Renal pelvis (tissue), 12 donors: ENCODE measurements around the gene ANKS6. TPM values are rescaled to one million over a fixed set of nuclear protein-coding genes. Genes with fewer than 3 reads are reported as not detected.

Experiments
- DNase-seq: peaks from one replicate; pipeline ENCODE4 v3.0.0-alpha.2; 2013
- long read RNA-seq, 16 experiments: transcript quantifications; one replicate each; lab custom pipeline, GENCODE V29; 2026
- polyA plus RNA-seq, 3 donors: library from polyadenylated mRNA; unstranded; fragments of 120-200 nt; gene quantifications; one replicate each; pipeline ENCODE4 v1.2.1, GENCODE V29; 2013; ENCODE audit not compliant: insufficient read length in 3 of 3

ANKS6 gene
- 10 to 100 TPM; 25.7 to 32.7 (median 30.0) TPM for polyA plus RNA-seq
- long read RNA-seq, donor 1, result 0 reads
- long read RNA-seq, donor 2, partial matches to known transcripts, result 7 of 7 reads
- long read RNA-seq, donor 2, other reads (novel, unspliced or antisense), result 0 of 7 reads
- long read RNA-seq, donor 3, result 0 reads
- long read RNA-seq, donor 4, partial matches to known transcripts, result 13 of 14 reads
- long read RNA-seq, donor 4, other reads (novel, unspliced or antisense), result 0 of 14 reads
- long read RNA-seq, donor 5, result 0 reads
- long read RNA-seq, donor 6, result 0 reads
- long read RNA-seq, donor 7, full-length matches to known transcripts, result 2 of 2 reads
- long read RNA-seq, donor 7, partial matches to known transcripts, result 0 of 2 reads
- long read RNA-seq, donor 7, other reads (novel, unspliced or antisense), result 0 of 2 reads
- long read RNA-seq, donor 8, full-length matches to known transcripts, result 1 of 1 reads
- long read RNA-seq, donor 8, partial matches to known transcripts, result 0 of 1 reads
- long read RNA-seq, donor 8, other reads (novel, unspliced or antisense), result 0 of 1 reads
- long read RNA-seq, donor 9, partial matches to known transcripts, result 22 of 22 reads
- long read RNA-seq, donor 9, other reads (novel, unspliced or antisense), result 0 of 22 reads
- long read RNA-seq, donor 10, partial matches to known transcripts, result 12 of 14 reads
- long read RNA-seq, donor 10, other reads (novel, unspliced or antisense), result 0 of 14 reads
- long read RNA-seq, donor 11, result 0 reads
- long read RNA-seq, donor 12, full-length matches to known transcripts, result 3 of 19 reads
- long read RNA-seq, donor 12, partial matches to known transcripts, result 16 of 19 reads
- long read RNA-seq, donor 12, other reads (novel, unspliced or antisense), result 0 of 19 reads
- long read RNA-seq, donor 13, partial matches to known transcripts, result 11 of 11 reads
- long read RNA-seq, donor 13, other reads (novel, unspliced or antisense), result 0 of 11 reads
- long read RNA-seq, donor 14, result 0 reads
- long read RNA-seq, donor 15, full-length matches to known transcripts, result 3 of 22 reads
- long read RNA-seq, donor 15, partial matches to known transcripts, result 19 of 22 reads
- long read RNA-seq, donor 15, other reads (novel, unspliced or antisense), result 0 of 22 reads
- long read RNA-seq, donor 16, partial matches to known transcripts, result 0 of 3 reads
- long read RNA-seq, donor 16, other reads (novel, unspliced or antisense), result 0 of 3 reads

DNA sequence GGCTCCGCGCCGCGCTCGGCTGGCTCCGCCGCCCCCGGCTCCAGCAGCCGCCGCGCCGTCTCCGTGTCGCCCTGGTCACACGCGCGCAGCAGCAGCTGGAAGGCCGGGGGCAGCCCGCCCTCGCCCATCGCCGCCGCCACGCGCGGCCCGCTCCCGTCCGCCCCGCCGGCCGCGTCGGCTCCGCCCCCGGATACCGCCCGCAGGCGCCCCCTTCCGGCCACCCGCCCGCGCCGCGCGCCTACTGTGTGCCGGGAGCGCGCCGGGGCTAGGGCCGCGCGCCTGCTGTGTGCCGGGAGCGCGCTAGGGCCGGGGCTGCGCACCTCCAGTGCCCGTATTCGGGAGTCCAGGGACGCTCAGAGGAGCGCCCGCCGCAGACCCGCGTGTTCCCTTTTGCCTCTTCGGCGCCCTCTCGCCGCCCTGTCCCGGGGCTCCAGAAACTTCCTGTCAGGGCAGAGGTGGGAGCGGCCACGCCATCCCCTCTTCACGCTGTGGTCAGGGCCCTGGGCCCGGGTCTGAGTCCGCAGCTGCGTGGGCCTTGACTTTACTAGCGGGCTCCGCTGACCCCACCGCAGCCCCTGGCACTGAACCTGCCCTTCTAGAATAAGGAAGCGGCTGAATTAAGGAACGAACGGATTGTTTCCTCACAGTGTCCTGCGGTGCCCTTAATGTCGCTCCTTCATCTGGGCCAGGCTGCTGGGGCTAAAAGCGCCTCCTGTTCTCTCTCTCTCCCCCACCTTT, at the start of gene ANKS6:
ANKS6 (minus strand) TSS at position 192 of the 738 bp plus-strand sequence; CDS start at position 128, 64 bp downstream.
- DNase-seq, result peak; percentile 78

DNA sequence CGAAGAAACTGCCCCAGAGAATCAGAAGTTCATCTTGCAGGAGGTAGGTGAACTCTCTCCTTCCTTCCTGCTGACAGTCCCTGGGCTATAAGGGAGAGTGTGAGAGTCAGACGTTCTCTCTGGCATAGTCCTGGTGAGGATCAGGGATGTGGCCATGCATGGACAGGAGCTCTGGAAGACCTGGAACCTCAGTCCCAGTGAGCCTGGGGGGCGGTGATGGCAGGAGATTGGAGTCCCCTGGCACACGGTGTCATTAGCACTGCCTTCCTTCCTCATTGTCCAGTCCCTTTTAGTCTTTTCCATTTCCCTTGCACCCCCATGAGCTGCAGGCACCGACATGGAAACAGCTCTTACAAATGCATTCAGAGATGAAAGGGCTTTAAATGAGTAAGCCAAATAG, 49.7 kb upstream of the ANKS6 start:
- no peak for DNase-seq

DNA sequence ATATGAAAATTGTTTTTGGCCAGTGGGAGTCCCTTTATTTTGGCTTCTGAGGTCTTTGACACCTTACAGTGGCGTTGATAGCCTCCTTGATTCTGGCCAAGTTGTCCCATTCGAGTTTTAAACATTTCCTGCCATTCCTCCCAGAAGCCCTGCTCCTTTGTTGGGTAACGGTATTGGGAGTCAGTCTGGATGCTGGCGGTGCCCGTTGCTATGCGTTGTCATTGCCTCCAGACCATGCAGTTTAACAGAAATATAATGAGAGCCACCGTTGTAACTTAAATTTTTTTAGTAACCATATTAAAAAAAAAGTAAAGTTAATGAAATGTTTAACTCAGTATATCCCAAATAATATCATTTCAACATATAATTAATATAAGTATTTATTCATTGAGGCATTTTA, 46.2 kb upstream of the ANKS6 start:
- DNase-seq, result no peak

DNA sequence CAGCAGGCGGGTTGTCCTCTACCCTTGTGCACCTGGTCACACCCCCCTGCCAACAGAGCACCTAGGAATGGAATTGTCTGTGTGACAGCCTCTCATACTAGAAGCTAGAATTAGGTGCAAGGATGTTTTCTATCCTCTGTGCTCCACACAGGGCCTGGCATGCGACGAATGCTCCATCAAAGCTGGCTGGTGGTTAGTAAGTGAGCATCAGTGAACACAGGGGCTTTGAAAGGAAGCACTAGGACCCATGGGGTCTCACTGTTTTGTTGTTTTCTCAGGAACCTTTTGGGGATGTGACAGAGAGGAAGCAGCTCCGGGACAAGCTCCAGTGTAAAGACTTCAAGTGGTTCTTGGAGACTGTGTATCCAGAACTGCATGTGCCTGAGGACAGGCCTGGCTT, 43.4 kb upstream of the ANKS6 start:
- no peak for DNase-seq

DNA sequence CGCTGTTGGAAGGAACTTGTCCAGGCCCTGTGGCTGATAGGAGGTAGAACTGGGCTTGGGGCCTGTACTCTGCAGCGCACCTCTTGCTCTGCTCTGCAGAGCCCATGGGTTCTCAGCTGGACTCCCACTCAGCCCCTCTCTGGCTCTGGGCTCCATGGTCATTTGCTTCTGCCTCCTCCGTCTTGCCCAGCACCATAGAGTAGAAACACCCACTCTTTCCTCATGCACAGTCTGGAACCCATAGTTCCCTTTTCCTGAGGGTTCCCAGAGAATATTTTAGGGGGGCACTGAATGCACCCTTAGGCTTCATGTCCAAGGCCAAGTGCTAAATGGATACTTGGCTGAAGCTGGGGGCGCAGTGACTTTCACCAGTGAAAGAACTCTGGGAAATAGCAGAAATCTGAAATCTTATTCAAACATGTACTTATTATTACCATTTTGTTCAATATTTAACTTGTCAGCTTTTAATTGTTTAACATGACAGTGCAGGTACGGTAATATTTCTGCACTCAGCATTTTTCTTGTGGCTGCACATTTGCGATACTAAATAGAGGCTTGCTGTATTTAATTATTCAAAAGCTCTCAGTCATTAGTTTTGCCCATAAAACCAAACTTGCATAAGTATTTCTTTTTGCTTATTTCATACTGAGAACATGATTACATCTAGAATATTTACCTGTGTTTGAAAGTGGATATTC, 42.7 kb upstream of the ANKS6 start:
- DNase-seq, result no peak

DNA sequence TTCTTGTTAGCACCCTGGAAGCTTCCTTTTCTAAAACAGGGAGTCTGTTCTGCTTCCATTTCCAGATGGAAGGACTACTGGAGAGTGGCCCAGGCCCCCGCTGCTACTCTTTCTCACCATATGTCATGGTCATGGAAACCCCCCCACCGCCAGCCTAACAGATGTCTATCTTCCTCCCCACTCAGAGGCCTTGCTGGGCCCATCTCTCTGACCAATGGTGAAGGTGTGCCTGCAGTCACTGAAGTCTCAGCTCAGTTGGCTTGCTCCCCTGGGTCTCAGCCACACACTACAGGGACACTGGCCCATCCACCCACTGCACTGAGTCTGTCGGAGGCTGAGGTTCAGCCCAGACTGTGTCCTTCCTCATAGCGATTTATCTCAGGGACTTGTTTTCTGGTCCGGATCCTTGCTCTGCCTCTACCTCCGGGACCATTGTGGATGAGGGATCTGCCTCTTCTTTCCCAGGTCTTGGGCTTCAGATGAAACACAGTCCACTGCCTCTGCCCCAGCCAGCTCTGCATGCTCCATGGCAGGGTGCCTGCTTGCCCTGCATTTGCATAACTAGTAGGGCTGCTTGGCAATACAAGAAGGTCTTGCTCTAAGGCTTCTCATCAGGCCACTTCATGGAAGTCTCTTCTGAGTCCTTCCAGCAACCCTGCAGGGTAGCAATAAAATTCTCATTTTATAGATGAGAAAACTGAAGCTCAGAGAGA, 42.0 kb upstream of the ANKS6 start:
- DNase-seq, result no peak

DNA sequence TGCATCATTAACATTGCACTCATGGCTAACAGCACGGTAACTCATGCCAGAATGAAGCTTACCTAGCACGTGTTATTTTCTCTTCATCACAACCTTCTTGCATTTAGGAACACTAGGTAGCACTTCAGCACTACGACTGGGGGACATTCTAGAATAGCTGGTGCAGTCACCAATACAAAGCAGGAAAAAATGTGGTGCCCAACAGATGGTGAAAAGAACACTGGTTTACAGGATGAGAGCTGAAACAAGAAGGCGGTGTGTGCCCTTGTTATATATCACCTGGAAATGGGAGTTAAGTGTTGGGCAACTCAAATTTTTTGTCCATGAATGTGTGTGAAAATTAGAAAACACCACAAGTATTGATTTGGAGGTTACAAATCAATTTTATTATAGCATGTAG, 41.2 kb upstream of the ANKS6 start:
- no peak for DNase-seq

DNA sequence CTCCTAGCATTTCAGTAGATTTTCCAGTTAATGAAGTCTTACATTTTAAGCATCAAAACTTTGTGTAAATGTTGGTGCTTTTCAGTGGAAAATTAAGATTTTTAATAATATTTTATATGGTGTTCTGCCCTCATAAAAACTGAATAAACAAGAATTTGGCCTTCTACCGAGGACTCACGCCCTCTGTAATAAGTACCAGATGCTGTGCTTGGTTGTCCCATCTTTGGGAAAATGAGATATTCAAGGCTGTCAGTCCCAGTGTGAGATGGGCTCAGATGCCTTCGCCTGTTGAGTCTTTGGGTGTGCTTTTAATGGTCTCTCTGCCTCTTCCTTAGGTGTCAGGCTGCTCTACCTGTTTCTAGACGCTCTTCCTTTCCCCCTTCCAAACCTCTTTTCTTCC, 39.9 kb upstream of the ANKS6 start:
- DNase-seq, result no peak

DNA sequence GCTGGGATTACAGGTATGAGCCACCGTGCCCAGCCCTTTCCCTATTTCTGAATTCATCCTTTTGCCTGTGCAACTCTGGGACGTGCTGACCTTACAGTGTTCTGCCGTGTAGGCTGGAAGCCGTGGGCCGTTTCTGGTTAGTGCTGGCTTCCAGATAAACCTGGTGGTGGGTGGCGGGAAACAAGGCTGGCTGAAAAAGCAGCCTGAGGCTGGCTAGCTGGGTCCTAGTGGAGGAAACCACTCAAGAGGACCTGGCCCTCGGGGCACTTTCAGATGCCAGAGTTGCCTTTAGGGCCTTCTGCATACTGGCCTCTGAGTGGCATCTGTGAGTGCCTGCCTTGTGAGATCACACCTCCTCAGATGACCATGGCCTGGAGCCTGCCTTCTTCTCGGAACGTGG, 38.0 kb upstream of the ANKS6 start:
- DNase-seq, result no peak

DNA sequence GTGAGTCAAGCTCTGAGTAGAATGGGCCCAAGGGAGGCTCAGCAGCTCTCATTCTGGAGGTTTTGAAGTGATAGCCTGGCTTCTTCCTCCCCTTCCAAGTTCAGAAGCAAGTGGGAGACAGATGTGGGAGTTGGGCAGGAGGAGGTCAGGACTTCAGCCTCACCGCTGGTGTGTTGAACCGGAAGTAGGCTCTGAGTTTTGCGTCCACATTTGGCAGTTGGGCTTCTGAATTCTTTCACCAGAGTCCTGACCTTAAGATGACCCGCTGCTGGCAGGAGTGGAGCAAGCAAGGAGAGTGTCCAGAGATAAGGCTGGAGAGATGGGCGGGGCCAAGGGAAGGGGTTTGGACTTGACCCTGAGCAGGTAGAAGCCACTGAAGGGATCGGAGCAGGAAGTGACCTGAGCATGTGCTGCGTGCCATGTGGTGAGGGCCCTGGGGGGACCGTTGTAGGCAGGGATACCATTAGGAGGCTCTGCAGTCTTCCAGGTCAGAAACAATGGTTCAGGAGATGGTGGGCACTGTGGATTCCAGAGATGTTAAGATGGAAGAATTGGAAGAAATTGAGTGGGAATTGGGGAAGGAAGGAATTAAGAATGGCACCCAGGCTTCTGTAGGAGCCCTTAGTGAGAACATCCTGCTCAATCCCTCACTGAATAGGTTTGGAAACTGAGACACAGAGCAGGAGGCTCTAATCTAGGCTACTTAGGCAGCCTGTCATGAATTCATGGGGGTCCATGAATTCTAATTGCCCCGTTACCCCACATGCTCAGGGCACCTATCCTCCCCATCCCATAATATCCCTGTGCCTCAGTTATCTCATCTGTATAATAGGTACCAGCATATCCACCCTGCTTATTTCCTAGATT, 37.0 kb upstream of the ANKS6 start:
- no peak for DNase-seq

DNA sequence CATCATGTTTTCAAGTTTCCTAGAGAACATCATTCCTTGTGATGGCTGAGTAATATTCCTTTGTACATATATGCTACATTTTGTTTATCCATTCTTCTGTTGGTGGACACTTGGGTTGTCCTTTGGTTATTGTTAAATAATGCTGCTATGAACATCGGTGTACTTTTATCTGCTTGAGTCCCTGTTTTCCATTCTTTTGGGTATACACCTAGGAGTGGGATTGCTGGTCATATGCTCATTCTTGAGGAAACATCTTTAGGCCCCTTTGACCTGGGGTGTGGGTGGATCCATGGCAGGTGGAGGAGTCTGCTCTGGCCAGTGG, 36.4 kb upstream of the ANKS6 start:
- no peak for DNase-seq

DNA sequence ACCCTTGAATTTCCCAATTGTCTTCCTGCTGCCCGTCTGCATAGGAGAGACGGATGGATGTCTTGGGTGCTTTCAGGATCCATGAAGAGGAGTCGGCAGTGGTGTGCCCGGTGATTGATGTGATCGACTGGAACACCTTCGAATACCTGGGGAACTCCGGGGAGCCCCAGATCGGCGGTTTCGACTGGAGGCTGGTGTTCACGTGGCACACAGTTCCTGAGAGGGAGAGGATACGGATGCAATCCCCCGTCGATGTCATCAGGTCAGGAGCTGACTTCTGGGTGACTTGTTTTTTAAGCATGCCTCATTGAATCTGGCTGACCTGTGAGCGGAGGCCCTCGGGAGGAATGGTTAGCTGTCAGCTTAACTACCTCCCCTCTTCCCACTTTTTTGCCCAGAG, 35.3 kb upstream of the ANKS6 start:
- peak; percentile 48 for DNase-seq

DNA sequence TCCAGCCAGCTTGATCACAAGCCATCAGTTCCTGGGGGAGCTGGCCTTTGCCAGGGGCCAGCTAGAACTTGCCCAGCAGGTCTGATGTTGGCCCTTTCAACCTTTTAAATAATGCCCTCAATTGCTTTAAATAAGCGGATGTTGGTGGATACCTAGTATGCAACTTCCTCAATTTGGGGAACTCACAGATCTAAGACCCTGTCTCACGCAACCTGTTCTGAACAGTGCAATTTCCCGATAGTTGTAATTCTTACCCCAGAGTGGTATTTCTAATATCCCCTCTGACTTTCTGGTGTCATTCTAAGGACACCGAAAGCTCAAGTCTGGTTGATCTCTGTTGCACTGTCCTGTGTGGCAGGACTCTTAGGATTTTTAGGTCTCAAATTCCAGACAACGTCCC, 34.2 kb upstream of the ANKS6 start:
- no peak for DNase-seq

DNA sequence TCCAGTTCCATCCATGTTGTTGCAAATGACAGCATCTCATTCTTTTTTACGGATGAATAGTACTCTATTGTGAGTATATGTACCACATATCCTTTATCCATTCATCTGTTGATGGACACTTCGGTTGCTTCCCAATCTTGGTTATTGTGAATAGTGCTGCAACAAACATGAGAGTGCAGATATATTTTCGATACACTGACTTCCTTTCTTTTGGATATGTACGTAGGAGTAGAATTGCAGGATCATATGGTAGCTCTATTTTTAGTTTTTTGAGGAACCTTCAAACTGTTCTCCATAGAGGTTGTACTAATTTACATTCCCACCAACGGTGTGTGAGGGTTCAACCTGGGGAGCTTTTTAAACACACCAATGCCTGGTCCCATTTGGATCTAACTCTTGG, 33.4 kb upstream of the ANKS6 start:
- no peak for DNase-seq

DNA sequence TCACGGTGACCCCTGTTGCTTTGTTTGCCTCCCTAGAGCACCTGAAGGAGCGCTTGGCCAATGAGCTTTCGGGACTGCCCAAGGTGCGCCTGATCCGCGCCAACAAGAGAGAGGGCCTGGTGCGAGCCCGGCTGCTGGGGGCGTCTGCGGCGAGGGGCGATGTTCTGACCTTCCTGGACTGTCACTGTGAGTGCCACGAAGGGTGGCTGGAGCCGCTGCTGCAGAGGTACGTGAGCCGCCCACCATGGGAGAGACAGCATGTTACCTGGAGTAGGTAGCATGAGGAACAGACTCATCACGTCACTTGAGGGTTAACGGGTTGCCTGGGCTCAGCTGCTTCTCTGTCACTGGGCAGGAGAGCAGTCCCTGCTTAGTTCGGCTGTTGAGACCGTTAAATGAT, 30.4 kb upstream of the ANKS6 start:
- DNase-seq, result no peak

DNA sequence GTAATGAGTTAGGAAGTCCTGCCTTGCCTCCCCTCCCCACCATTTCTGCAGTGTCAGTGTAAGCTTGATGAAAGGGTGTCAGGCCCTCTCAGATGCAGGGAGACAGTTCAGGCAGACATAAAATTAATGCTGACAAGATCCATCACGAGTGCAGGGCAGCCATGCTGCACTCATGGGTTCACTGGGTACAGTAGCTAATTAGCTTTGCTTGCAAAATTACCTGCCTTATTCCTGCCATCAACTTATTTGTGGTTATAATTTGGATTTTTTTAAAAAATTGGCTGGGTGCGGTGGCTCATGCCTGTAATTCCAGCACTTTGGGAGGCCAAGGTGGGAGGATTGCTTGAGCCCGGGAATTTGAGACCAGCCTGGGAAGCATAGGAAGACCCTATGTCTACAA, 29.1 kb upstream of the ANKS6 start:
- DNase-seq, result no peak

DNA sequence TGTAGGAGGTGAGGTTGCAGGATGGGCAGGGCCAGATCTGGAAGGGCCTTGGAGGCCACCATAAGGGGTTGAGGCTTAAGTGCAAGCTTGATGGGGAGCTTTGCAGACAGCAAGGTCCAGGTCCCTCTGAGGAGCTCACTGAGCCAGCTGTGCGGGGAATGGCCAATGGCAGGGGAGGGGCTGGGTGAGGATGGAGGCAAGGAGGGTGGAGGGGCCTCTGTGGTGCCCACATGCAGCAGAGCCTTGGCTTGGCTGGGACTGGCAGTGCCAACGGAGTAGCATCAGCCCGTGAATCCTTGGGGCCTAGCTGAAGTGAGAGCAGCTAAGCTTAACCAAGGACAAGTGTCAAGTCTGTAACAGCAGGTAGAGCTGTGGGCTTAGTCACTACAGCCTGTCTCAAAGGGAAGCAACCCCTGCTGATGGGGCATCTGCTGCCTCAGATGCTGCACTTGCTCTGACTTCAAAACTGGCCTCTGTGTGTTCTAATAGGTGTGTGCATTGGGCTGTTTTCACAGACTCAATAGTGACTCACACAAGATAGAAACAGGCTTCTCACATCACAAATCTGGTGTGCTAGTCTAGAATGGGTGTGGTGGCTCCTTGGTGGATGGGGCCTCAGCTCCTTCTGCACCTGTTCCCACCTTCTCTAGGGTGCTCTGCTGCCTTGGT, 27.4 kb upstream of the ANKS6 start:
- DNase-seq, result no peak

DNA sequence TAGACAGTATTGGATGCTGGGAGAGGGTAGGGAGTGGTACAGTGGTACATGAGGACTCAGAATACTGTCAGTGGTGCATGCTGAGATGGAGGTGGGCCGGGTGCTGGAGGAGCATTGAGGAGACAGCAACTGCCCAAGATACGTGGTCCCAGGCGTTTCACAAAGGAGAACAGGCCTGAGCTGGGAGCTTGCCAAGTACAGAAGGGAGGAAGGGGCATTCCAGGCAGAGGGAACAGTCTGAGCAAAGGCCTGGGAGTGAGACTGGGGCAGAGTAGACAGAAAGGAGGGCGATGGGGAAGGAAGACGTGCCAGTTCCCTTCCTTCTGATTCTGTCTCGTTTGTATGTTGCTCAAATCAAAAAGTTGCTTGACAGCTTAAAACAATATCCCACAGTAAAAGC, 26.3 kb upstream of the ANKS6 start:
- no peak for DNase-seq

DNA sequence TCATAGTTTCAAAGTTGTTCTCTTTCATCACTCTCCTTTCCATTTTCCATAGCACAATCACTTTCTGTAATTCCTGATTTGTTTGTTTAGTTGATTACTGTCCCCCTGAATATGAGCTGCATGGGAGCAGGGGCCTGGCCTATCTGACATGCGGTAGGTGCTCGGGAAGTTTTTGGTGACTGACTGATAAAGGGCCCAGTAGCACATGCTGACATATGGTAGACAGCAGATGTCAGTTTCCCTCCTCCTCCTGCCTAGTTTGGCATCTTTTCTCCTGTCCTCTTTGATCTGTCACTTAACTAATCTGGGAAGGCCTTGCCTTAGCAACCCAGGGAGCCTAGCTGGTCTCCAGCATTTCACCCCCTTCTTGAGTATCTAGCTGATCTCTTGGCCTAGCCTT, 25.5 kb upstream of the ANKS6 start:
- DNase-seq, result no peak
